PC-3 (cell line): ENCODE measurements around the gene RDM1. TPM values are rescaled to one million over a fixed set of nuclear protein-coding genes. Genes with fewer than 3 reads are reported as not detected.

Source experiments
- ATAC-seq: fragments of 200-7000 bp; cut with Tn5 transposase; 2 replicates; pipeline ENCODE4 v1.9.1; 2020; ENCODE audit warnings: mild to moderate bottlenecking, moderate library complexity
- BruUV-seq: library from RNA; stranded (reverse); fragments of 400-500 nt; replicated peaks from 2 replicates; lab custom pipeline; 2021; lab: Mats Ljungman, UMichigan
- CTCF ChIA-PET: fragments of 300-600 bp; sonication (Branson Sonifier 250); formaldehyde crosslinking; loops from one replicate; lab custom pipeline; 2022; ENCODE audit warnings: antibody characterized with exemption; lab: Charles Lee
- POLR2A ChIA-PET: fragments of 300-600 bp; sonication (Branson Sonifier 250); formaldehyde crosslinking; loops from one replicate; lab custom pipeline; 2022; ENCODE audit warnings: antibody characterized with exemption; ENCODE audit not compliant: unreplicated experiment; lab: Charles Lee
- DNase-seq: peaks from one replicate; pipeline ENCODE4 v3.0.0-alpha.2; 2015
- H2AFZ ChIP-seq: fragments of 300-600 bp; sonication (generic); 2 replicates; pipeline ENCODE4 v1.6.0; 2016; ENCODE audit warnings: antibody characterized with exemption, low read length
- H3F3A ChIP-seq: fragments of 300-600 bp; sonication (generic); one replicate; pipeline ENCODE4 v1.6.0; 2017; ENCODE audit warnings: antibody characterized with exemption, low read length, control low read depth, mild to moderate bottlenecking; ENCODE audit not compliant: unreplicated experiment
- H3K27ac ChIP-seq: fragments of 300-600 bp; sonication (generic); 2 replicates; pipeline ENCODE4 v1.5.1; 2016; ENCODE audit warnings: mild to moderate bottlenecking, low read length
- H3K27me3 ChIP-seq: fragments of 300-600 bp; sonication (generic); 2 replicates; pipeline ENCODE4 v1.6.1; 2016; ENCODE audit warnings: low read length, mixed read lengths
- H3K36me3 ChIP-seq: fragments of 300-600 bp; sonication (generic); 2 replicates; pipeline ENCODE4 v1.6.1; 2016; ENCODE audit warnings: low read depth, mixed run types, low read length, mixed read lengths
- H3K4me1 ChIP-seq: fragments of 300-600 bp; sonication (generic); 2 replicates; pipeline ENCODE4 v1.5.1; 2016; ENCODE audit warnings: low read length; ENCODE audit not compliant: insufficient read depth
- H3K4me2 ChIP-seq: fragments of 300-600 bp; sonication (generic); 2 replicates; pipeline ENCODE4 v1.6.0; 2016; ENCODE audit warnings: low read length
- H3K4me3 ChIP-seq: fragments of 300-600 bp; sonication (generic); 2 replicates; pipeline ENCODE4 v1.5.1; 2016; ENCODE audit warnings: mild to moderate bottlenecking, low read length, mixed read lengths
- H3K79me2 ChIP-seq: fragments of 300-600 bp; sonication (generic); 2 replicates; pipeline ENCODE4 v1.6.1; 2017; ENCODE audit warnings: low read length, mixed read lengths
- H3K9ac ChIP-seq: fragments of 300-600 bp; sonication (generic); 2 replicates; pipeline ENCODE4 v1.6.0; 2016; ENCODE audit warnings: mild to moderate bottlenecking, low read length
- H3K9me2 ChIP-seq: fragments of 300-600 bp; sonication (generic); replicated peaks from 2 replicates; pipeline ENCODE4 v1.6.1; 2016; ENCODE audit warnings: mixed run types, low read length, mixed read lengths
- H3K9me3 ChIP-seq: fragments of 300-600 bp; sonication (generic); 2 replicates; pipeline ENCODE4 v1.6.1; 2016; ENCODE audit warnings: low read length, mixed read lengths
- H4K20me1 ChIP-seq: fragments of 300-600 bp; sonication (generic); 2 replicates; pipeline ENCODE4 v1.6.1; 2016; ENCODE audit warnings: low read length, mixed read lengths
- CTCF ChIP-seq: fragments of 300-600 bp; sonication (generic); conservative IDR thresholded peaks from 2 replicates; pipeline ENCODE4 v1.5.1; 2017; ENCODE audit warnings: antibody characterized with exemption, low read depth, mild to moderate bottlenecking, low read length
- EZH2 ChIP-seq: fragments of 300-600 bp; sonication (generic); IDR thresholded peaks from one replicate; pipeline ENCODE4 v1.6.1; 2017; ENCODE audit warnings: antibody characterized with exemption, mild to moderate bottlenecking, low read length; ENCODE audit not compliant: unreplicated experiment
- EZH2phosphoT487 ChIP-seq: fragments of 300-600 bp; sonication (generic); IDR thresholded peaks from 2 replicates; pipeline ENCODE4 v1.6.1; 2018; ENCODE audit warnings: mild to moderate bottlenecking, antibody characterized with exemption, low read length, borderline replicate concordance
- intact Hi-C: fragments of 100-400 bp; cut with micrococcal nuclease; formaldehyde crosslinking; loops from 2 replicates; pipeline ENCODE4 v1.9.0; 2023
- total RNA-seq: library from RNA; depleted of rRNA; stranded (reverse); fragments of >200 nt; gene quantifications from 2 replicates; pipeline ENCODE4 v1.2.3, GENCODE V29; 2014

Gene RDM1
- total RNA-seq, 1 experiment from 2014 or later: 2.0 TPM

- Histone ChIP-seq H3K9me3 (no peaks in the 10 kb centered on the region), H4K20me1 (no peaks in the 10 kb centered on the region), H3K4me2 (no peak overlapping the region), H3K79me2 (no peaks in the 10 kb centered on the region), H3K27ac (no peak overlapping the region), H3K36me3 (no peaks in the 10 kb centered on the region), H3K9me2 (no peaks in the 10 kb centered on the region), H3K9ac (no peak overlapping the region), H3F3A (no peaks in the 10 kb centered on the region), H2AFZ (no peak overlapping the region), H3K27me3 (no peaks in the 10 kb centered on the region), H3K4me3 (no peak overlapping the region), H3K4me1 (peaks cover 7% of the 10 kb centered on the region; the same call in 1 of the 2 replicates)
- DNase-seq (no peak), ATAC-seq (no peak)
- ChIA-PET CTCF (no interaction called here), POLR2A (no interaction called here)
- intact Hi-C loops: no loop called here
- no TSS peak for BruUV-seq
- TF ChIP-seq EZH2phosphoT487 (no peak), CTCF (no peak), EZH2 (no peak)
Measured at GRCh38 chr17:35931794-35932425, 1.3 kb upstream of the RDM1 start.

GRCh38 chr17:35927714-35928113 is 2.9 kb downstream of the RDM1 start:
- no peak for DNase-seq
- Histone ChIP-seq H2AFZ (no peak overlapping the region), H3K27me3 (no peaks in the 10 kb centered on the region), H3K4me3 (no peak overlapping the region), H3K36me3 (no peaks in the 10 kb centered on the region), H3K9ac (no peak overlapping the region), H3K4me2 (no peak overlapping the region), H3K27ac (no peak overlapping the region), H3K4me1 (peaks cover 7% of the 10 kb centered on the region; the same call in 1 of the 2 replicates), H3F3A (no peaks in the 10 kb centered on the region), H3K79me2 (no peaks in the 10 kb centered on the region), H3K9me2 (no peaks in the 10 kb centered on the region), H3K9me3 (no peaks in the 10 kb centered on the region), H4K20me1 (no peaks in the 10 kb centered on the region)
- ChIA-PET POLR2A (no interaction called here), CTCF (no interaction called here)
- ATAC-seq: no peak
- TF ChIP-seq EZH2phosphoT487 (no peak), EZH2 (no peak), CTCF (no peak)
- intact Hi-C loops: no loop called here
- no TSS peak for BruUV-seq

- ChIA-PET CTCF (no interaction called here), POLR2A (no interaction called here)
- H3K36me3 ChIP-seq: no peaks in the 10 kb centered on the region
- H3K9me3 ChIP-seq: no peaks in the 10 kb centered on the region
- no peak overlapping the region for H3K4me2 ChIP-seq
- no peak overlapping the region for H2AFZ ChIP-seq
- ATAC-seq (no peak), DNase-seq (no peak)
- no peaks in the 10 kb centered on the region for H4K20me1 ChIP-seq
- no peak overlapping the region for H3K4me3 ChIP-seq
- H3K4me1 ChIP-seq: no peaks in the 10 kb centered on the region
- H3K9ac ChIP-seq: no peak overlapping the region
- no peaks in the 10 kb centered on the region for H3K27me3 ChIP-seq
- no peak overlapping the region for H3K27ac ChIP-seq
- H3F3A ChIP-seq: no peaks in the 10 kb centered on the region
- H3K9me2 ChIP-seq: no peaks in the 10 kb centered on the region
- intact Hi-C loops: no loop called here
- no peak for TF ChIP-seq EZH2phosphoT487
- BruUV-seq: no TSS peak
- H3K79me2 ChIP-seq: no peaks in the 10 kb centered on the region
Measured at GRCh38 chr17:35923609-35924114, 6.9 kb downstream of the RDM1 start.
